DOHH2 (cell line): ENCODE data around the gene ZCRB1.

ENCODE experiments used
- H3F3A ChIP-seq: fragments of 200-600 bp; sonication (generic), shearing (Covaris generic); 2 replicates; pipeline ENCODE4 v1.6.0; 2016; ENCODE audit warnings: antibody characterized with exemption, mild to moderate bottlenecking; ENCODE audit not compliant: control insufficient read depth, insufficient read depth
- H3K27ac ChIP-seq: fragments of 200-600 bp; sonication (generic); 2 replicates; pipeline ENCODE4 v1.5.1; 2014; ENCODE audit warnings: low read depth, mild to moderate bottlenecking, low read length, moderate library complexity
- H3K27me3 ChIP-seq: fragments of 200-600 bp; sonication (generic); 2 replicates; pipeline ENCODE4 v1.6.1; 2014; ENCODE audit warnings: mild to moderate bottlenecking, low read length, mixed read lengths; ENCODE audit not compliant: control insufficient read depth
- H3K36me3 ChIP-seq: fragments of 200-600 bp; sonication (generic); 2 replicates; pipeline ENCODE4 v1.6.1; 2014; ENCODE audit warnings: mild to moderate bottlenecking, low read length, moderate library complexity, mixed read lengths; ENCODE audit not compliant: control insufficient read depth
- H3K4me1 ChIP-seq: fragments of 200-600 bp; sonication (generic); 2 replicates; pipeline ENCODE4 v1.6.1; 2014; ENCODE audit warnings: mild to moderate bottlenecking, low read length, mixed read lengths; ENCODE audit not compliant: control insufficient read depth
- H3K4me2 ChIP-seq: fragments of 200-600 bp; sonication (generic); 2 replicates; pipeline ENCODE4 v1.6.0; 2014; ENCODE audit warnings: mild to moderate bottlenecking, low read length, moderate library complexity
- H3K4me3 ChIP-seq: fragments of 200-600 bp; sonication (generic); 2 replicates; pipeline ENCODE4 v1.5.1; 2014; ENCODE audit warnings: mild to moderate bottlenecking, low read length, mixed read lengths
- H3K79me2 ChIP-seq: fragments of 200-600 bp; sonication (generic); 2 replicates; pipeline ENCODE4 v1.6.1; 2014; ENCODE audit warnings: mild to moderate bottlenecking, low read length, mixed read lengths; ENCODE audit not compliant: control insufficient read depth
- H3K9me2 ChIP-seq: fragments of 200-600 bp; sonication (generic); replicated peaks from 2 replicates; pipeline ENCODE4 v1.6.1; 2014; ENCODE audit warnings: mild to moderate bottlenecking, low read length, mixed read lengths; ENCODE audit not compliant: control insufficient read depth
- H3K9me3 ChIP-seq: fragments of 200-600 bp; sonication (generic); 2 replicates; pipeline ENCODE4 v1.6.1; 2014; ENCODE audit warnings: antibody characterized with exemption, low read length, mixed read lengths; ENCODE audit not compliant: control insufficient read depth, insufficient read depth
- H4K20me1 ChIP-seq: fragments of 200-600 bp; sonication (generic); 2 replicates; pipeline ENCODE4 v1.6.0; 2014; ENCODE audit warnings: low read depth, mild to moderate bottlenecking, antibody characterized with exemption, low read length, moderate library complexity; ENCODE audit not compliant: control insufficient read depth, insufficient read depth
- CTCF ChIP-seq: fragments of 200-600 bp; sonication (generic); IDR thresholded peaks from one replicate; pipeline ENCODE4 v1.5.1; 2014; ENCODE audit warnings: antibody characterized with exemption, mild to moderate bottlenecking, low read depth, low read length; ENCODE audit not compliant: poor library complexity, severe bottlenecking
- EZH2phosphoT487 ChIP-seq: fragments of 200-600 bp; sonication (generic); IDR thresholded peaks from 2 replicates; pipeline ENCODE4 v1.6.1; 2017; ENCODE audit warnings: borderline replicate concordance, mild to moderate bottlenecking, antibody characterized with exemption, low read length, moderate library complexity, mixed read lengths

ZCRB1 gene

GRCh38 chr12:42266579-42267230, 59.2 kb downstream of the ZCRB1 start:
- Histone ChIP-seq H3K36me3 (no peaks in the 10 kb centered on the region), H3K9me2 (no peaks in the 10 kb centered on the region), H3K4me3 (no peak overlapping the region), H3K4me1 (no peaks in the 10 kb centered on the region), H3K4me2 (no peak overlapping the region), H3K27me3 (no peaks in the 10 kb centered on the region), H3K9me3 (no peaks in the 10 kb centered on the region), H3K27ac (no peak overlapping the region), H3K79me2 (no peaks in the 10 kb centered on the region), H3F3A (no peaks in the 10 kb centered on the region), H4K20me1 (no peaks in the 10 kb centered on the region)
- no peak for TF ChIP-seq EZH2phosphoT487
- no peak for TF ChIP-seq CTCF

GRCh38 chr12:42262271-42262670, 63.6 kb downstream of the ZCRB1 start:
- no peak overlapping the region for H3K27ac ChIP-seq
- no peaks in the 10 kb centered on the region for H3K79me2 ChIP-seq
- no peaks in the 10 kb centered on the region for H3K9me2 ChIP-seq
- no peak overlapping the region for H3K4me2 ChIP-seq
- no peaks in the 10 kb centered on the region for H4K20me1 ChIP-seq
- no peak overlapping the region for H3K4me3 ChIP-seq
- H3F3A ChIP-seq: peaks cover 5% of the 10 kb centered on the region; the same call in 1 of the 2 replicates
- H3K36me3 ChIP-seq: no peaks in the 10 kb centered on the region
- no peak for TF ChIP-seq EZH2phosphoT487
- no peak for TF ChIP-seq CTCF
- H3K9me3 ChIP-seq: no peaks in the 10 kb centered on the region
- H3K4me1 ChIP-seq: peaks cover 13% of the 10 kb centered on the region
- no peaks in the 10 kb centered on the region for H3K27me3 ChIP-seq
